ENCODE measurements around the gene THBS4.

- TF ChIP-seq REST (IDR thresholded peaks at IDR 0.05; ENCODE audit: low read depth, low read length) (no peak), RFX5 (IDR thresholded peaks at IDR 0.05; ENCODE audit: low read length) (no peak), POLR2AphosphoS5 (IDR thresholded peaks at IDR 0.05; ENCODE audit: low read depth, low read length) (no peak), RCOR1 (IDR thresholded peaks at IDR 0.05; ENCODE audit: low read length) (no peak), FOSL2 (IDR thresholded peaks at IDR 0.05; ENCODE audit: borderline replicate concordance, low read depth) (no peak), RAD21 (IDR thresholded peaks at IDR 0.05; ENCODE audit: low read length) (no peak), CTCF (IDR thresholded peaks at IDR 0.05) (no peak), ELF1 (IDR thresholded peaks at IDR 0.05) (no peak), TAF1 (IDR thresholded peaks at IDR 0.05; ENCODE audit: borderline replicate concordance, low read depth, low read length) (no peak), FOXM1 (IDR thresholded peaks at IDR 0.05; ENCODE audit: low read depth) (no peak), TCF12 (IDR thresholded peaks at IDR 0.05) (no peak), YY1 (IDR thresholded peaks at IDR 0.05; ENCODE audit: low read depth) (no peak), TEAD4 (IDR thresholded peaks at IDR 0.05; ENCODE audit: borderline replicate concordance, insufficient read depth) (no peak), MAX (IDR thresholded peaks at IDR 0.05; ENCODE audit: low read depth) (no peak)
Observed at GRCh38 chr5:80069251-80069800, 34.2 kb downstream of the THBS4 start.

All from SK-N-SH (cell line).